Activated T-cell treated with anti-CD3 and anti-CD28 coated beads, Interleukin-2, amount 50 U/mL, for 72 hours (primary cell): ENCODE data around the gene SRP68. TPM values are rescaled to one million over a fixed set of nuclear protein-coding genes. Genes with fewer than 3 reads are reported as not detected.
A peak's percentile ranks its signal among the peaks of the same experiment; 100 is the strongest.

Source experiments
- ATAC-seq, 2 donors: fragments of 150-1000 bp; cut with Tn5 transposase; replicated peaks in 1 of 2; 2 replicates each; pipeline ENCODE4 v1.10.0; 2021; ENCODE audit warnings: moderate library complexity in 2 of 2, mild to moderate bottlenecking in 1 of 2
- DNase-seq, 2 donors: peaks; one replicate each; pipeline ENCODE4 v3.0.0; 2021 to 2022; ENCODE audit warnings: mixed read lengths in 1 of 2
- H3K27ac Mint-ChIP-seq: one replicate; pipeline ENCODE4 v1.8.0; 2022; ENCODE audit warnings: mild to moderate bottlenecking, moderate library complexity, mixed read lengths
- H3K27me3 Mint-ChIP-seq: one replicate; pipeline ENCODE4 v1.8.0; 2022; ENCODE audit warnings: low read depth, mixed read lengths
- H3K36me3 Mint-ChIP-seq, 2 donors: one replicate each; pipeline ENCODE4 v1.8.0; 2022; ENCODE audit warnings: mixed read lengths in 2 of 2, mild to moderate bottlenecking in 1 of 2; ENCODE audit not compliant: insufficient read depth in 2 of 2
- H3K4me1 Mint-ChIP-seq: one replicate; pipeline ENCODE4 v1.8.0; 2022; ENCODE audit warnings: low read depth, mixed read lengths
- H3K4me3 Mint-ChIP-seq, 2 donors: one replicate each; pipeline ENCODE4 v1.8.0; 2022; ENCODE audit warnings: mild to moderate bottlenecking in 2 of 2, mixed read lengths in 2 of 2, moderate library complexity in 2 of 2
- H3K9me3 Mint-ChIP-seq, 2 donors: one replicate each; pipeline ENCODE4 v1.8.0; 2022; ENCODE audit warnings: mixed read lengths in 2 of 2
- total RNA-seq, 2 donors: library from RNA; stranded (reverse); gene quantifications; one replicate each; pipeline ENCODE4 v1.2.3, GENCODE V29; 2022

The SRP68 gene
- total RNA-seq, 2 donors from 2014 or later = 138 to 144 TPM

GRCh38 chr17:76038050-76038449, 34.3 kb downstream of the SRP68 start:
- Mint-ChIP-seq H3K4me3 (no peak overlapping the region), H3K36me3 (peaks cover 6 to 8% of the 10 kb centered on the region in 2 donors), H3K9me3 (no peaks in the 10 kb centered on the region), H3K27ac (peak overlapping the region; percentile 8), H3K27me3 (no peaks in the 10 kb centered on the region), H3K4me1 (peaks cover 8% of the 10 kb centered on the region)
- ATAC-seq (no peak), DNase-seq (no peak)

- no peak for DNase-seq
- peaks cover 3 to 8% of the 10 kb centered on the region in 2 donors for H3K36me3 Mint-ChIP-seq
- H3K9me3 Mint-ChIP-seq = no peaks in the 10 kb centered on the region
- H3K4me1 Mint-ChIP-seq = peaks cover 8% of the 10 kb centered on the region
- H3K27ac Mint-ChIP-seq = no peak overlapping the region
- H3K4me3 Mint-ChIP-seq = no peak overlapping the region
- no peak for ATAC-seq
- no peaks in the 10 kb centered on the region for H3K27me3 Mint-ChIP-seq
Measured at GRCh38 chr17:76036497-76037261, 35.6 kb downstream of the SRP68 start.

- H3K36me3 Mint-ChIP-seq = peaks cover 0 to 3% of the 10 kb centered on the region in 2 donors
- H3K9me3 Mint-ChIP-seq = no peaks in the 10 kb centered on the region
- no peak for ATAC-seq
- H3K27me3 Mint-ChIP-seq = no peaks in the 10 kb centered on the region
- no peak overlapping the region for H3K4me3 Mint-ChIP-seq
- DNase-seq = no peak
- H3K27ac Mint-ChIP-seq = peak overlapping the region; percentile 52
- peaks cover 12% of the 10 kb centered on the region for H3K4me1 Mint-ChIP-seq
Measured at GRCh38 chr17:76034428-76035350, 37.6 kb downstream of the SRP68 start.

- Mint-ChIP-seq H3K4me1 (peaks cover 20% of the 10 kb centered on the region), H3K27ac (no peak overlapping the region), H3K4me3 (no peak overlapping the region), H3K27me3 (no peaks in the 10 kb centered on the region), H3K36me3 (peaks cover 0 to 1% of the 10 kb centered on the region in 2 donors), H3K9me3 (no peaks in the 10 kb centered on the region)
- DNase-seq (no peak), ATAC-seq (no peak)
Measured at GRCh38 chr17:76033139-76033538, 39.2 kb downstream of the SRP68 start.

GRCh38 chr17:76032780-76033108, 39.6 kb downstream of the SRP68 start:
- ATAC-seq = no peak
- Mint-ChIP-seq H3K4me3 (no peak overlapping the region), H3K27me3 (no peaks in the 10 kb centered on the region), H3K4me1 (peaks cover 20% of the 10 kb centered on the region), H3K27ac (no peak overlapping the region), H3K9me3 (no peaks in the 10 kb centered on the region), H3K36me3 (no peaks in the 10 kb centered on the region)
- DNase-seq = no peak

- no peak overlapping the region for H3K27ac Mint-ChIP-seq
- DNase-seq = no peak
- H3K4me1 Mint-ChIP-seq = peaks cover 24% of the 10 kb centered on the region
- H3K27me3 Mint-ChIP-seq = no peaks in the 10 kb centered on the region
- H3K9me3 Mint-ChIP-seq = no peaks in the 10 kb centered on the region
- no peak for ATAC-seq
- H3K4me3 Mint-ChIP-seq = no peak overlapping the region
- no peaks in the 10 kb centered on the region for H3K36me3 Mint-ChIP-seq
Measured at GRCh38 chr17:76032073-76032779, 40.1 kb downstream of the SRP68 start.

GRCh38 chr17:76027159-76027839, 45.0 kb downstream of the SRP68 start, which contains the start of gene EVPL:
EVPL (minus strand) TSS chr17:76027306; CDS start chr17:76027198, 108 bp downstream.
- no peaks in the 10 kb centered on the region for H3K27me3 Mint-ChIP-seq
- H3K4me1 Mint-ChIP-seq = peaks cover 16% of the 10 kb centered on the region
- H3K27ac Mint-ChIP-seq = no peak within 1 kb of the TSS
- ATAC-seq (no peak), DNase-seq (no peak)
- H3K9me3 Mint-ChIP-seq = no peaks in the 10 kb centered on the region
- H3K36me3 Mint-ChIP-seq = no peaks in the 10 kb centered on the region
- H3K4me3 Mint-ChIP-seq = no peak within 1 kb of the TSS

GRCh38 chr17:76026714-76027158, 45.6 kb downstream of the SRP68 start:
- Mint-ChIP-seq H3K27ac (no peak overlapping the region), H3K4me1 (peaks cover 16% of the 10 kb centered on the region), H3K9me3 (no peaks in the 10 kb centered on the region), H3K27me3 (no peaks in the 10 kb centered on the region), H3K36me3 (no peaks in the 10 kb centered on the region), H3K4me3 (no peak overlapping the region)
- no peak for ATAC-seq
- no peak for DNase-seq

- Mint-ChIP-seq H3K27ac (no peak overlapping the region), H3K27me3 (no peaks in the 10 kb centered on the region), H3K4me3 (no peak overlapping the region), H3K36me3 (no peaks in the 10 kb centered on the region), H3K4me1 (peaks cover 16% of the 10 kb centered on the region), H3K9me3 (no peaks in the 10 kb centered on the region)
- ATAC-seq = no peak
- DNase-seq = no peak
Measured at GRCh38 chr17:76025294-76025693, 47.0 kb downstream of the SRP68 start.

GRCh38 chr17:76024353-76024752, 48.0 kb downstream of the SRP68 start:
- Mint-ChIP-seq H3K27me3 (no peaks in the 10 kb centered on the region), H3K36me3 (no peaks in the 10 kb centered on the region), H3K4me3 (no peak overlapping the region), H3K4me1 (peaks cover 9% of the 10 kb centered on the region), H3K9me3 (no peaks in the 10 kb centered on the region), H3K27ac (no peak overlapping the region)
- DNase-seq = no peak
- no peak for ATAC-seq

GRCh38 chr17:76023900-76024237, 48.4 kb downstream of the SRP68 start:
- no peak for DNase-seq
- no peaks in the 10 kb centered on the region for H3K9me3 Mint-ChIP-seq
- no peak overlapping the region for H3K4me3 Mint-ChIP-seq
- peaks cover 4% of the 10 kb centered on the region for H3K4me1 Mint-ChIP-seq
- no peak overlapping the region for H3K27ac Mint-ChIP-seq
- H3K36me3 Mint-ChIP-seq = no peaks in the 10 kb centered on the region
- no peak for ATAC-seq
- H3K27me3 Mint-ChIP-seq = no peaks in the 10 kb centered on the region

GRCh38 chr17:76022973-76023899, 49.1 kb downstream of the SRP68 start:
- no peaks in the 10 kb centered on the region for H3K36me3 Mint-ChIP-seq
- H3K4me3 Mint-ChIP-seq = no peak overlapping the region
- H3K4me1 Mint-ChIP-seq = peaks cover 4% of the 10 kb centered on the region
- ATAC-seq (no peak), DNase-seq (no peak)
- H3K27me3 Mint-ChIP-seq = no peaks in the 10 kb centered on the region
- H3K27ac Mint-ChIP-seq = no peak overlapping the region
- H3K9me3 Mint-ChIP-seq = no peaks in the 10 kb centered on the region
